ENCODE results near the gene IL17D. TPM values are rescaled to one million over a fixed set of nuclear protein-coding genes. Genes with fewer than 3 reads are reported as not detected.

The IL17D gene
- total RNA-seq, 1 donor from 2014 or later: 1.2 TPM

- intact Hi-C loops (cut with micrococcal nuclease): loop anchor here (5.0 to 10.0 kb wide), 2 partner anchors 208 to 224 kb away; no protein-coding TSS in a partner anchor
- H3K27ac ChIP-seq (replicated peaks): no peak overlapping the region
Observed at GRCh38 chr13:20718958-20719566, 15.6 kb downstream of the IL17D start.

GRCh38 chr13:20719783-20720182 lies 16.3 kb downstream of the IL17D start:
- Histone ChIP-seq H3K4me3 (no peak overlapping the region), H3K27ac (replicated peaks) (no peak overlapping the region), H3K9me3 (replicated peaks) (no peaks in the 10 kb centered on the region), H3K27me3 (ENCODE audit: low read depth) (peaks cover 23% of the 10 kb centered on the region), H3K4me1 (peaks cover 20% of the 10 kb centered on the region), H3K36me3 (no peaks in the 10 kb centered on the region)
- intact Hi-C loops (cut with micrococcal nuclease): loop anchor here (5.0 to 10.0 kb wide), 2 partner anchors 208 to 225 kb away; no protein-coding TSS in a partner anchor
- TF ChIP-seq, protein P1, sequence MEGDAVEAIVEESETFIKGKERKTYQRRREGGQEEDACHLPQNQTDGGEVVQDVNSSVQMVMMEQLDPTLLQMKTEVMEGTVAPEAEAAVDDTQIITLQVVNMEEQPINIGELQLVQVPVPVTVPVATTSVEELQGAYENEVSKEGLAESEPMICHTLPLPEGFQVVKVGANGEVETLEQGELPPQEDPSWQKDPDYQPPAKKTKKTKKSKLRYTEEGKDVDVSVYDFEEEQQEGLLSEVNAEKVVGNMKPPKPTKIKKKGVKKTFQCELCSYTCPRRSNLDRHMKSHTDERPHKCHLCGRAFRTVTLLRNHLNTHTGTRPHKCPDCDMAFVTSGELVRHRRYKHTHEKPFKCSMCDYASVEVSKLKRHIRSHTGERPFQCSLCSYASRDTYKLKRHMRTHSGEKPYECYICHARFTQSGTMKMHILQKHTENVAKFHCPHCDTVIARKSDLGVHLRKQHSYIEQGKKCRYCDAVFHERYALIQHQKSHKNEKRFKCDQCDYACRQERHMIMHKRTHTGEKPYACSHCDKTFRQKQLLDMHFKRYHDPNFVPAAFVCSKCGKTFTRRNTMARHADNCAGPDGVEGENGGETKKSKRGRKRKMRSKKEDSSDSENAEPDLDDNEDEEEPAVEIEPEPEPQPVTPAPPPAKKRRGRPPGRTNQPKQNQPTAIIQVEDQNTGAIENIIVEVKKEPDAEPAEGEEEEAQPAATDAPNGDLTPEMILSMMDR (IDR thresholded peaks at IDR 0.05; ENCODE audit: borderline replicate concordance): no peak
- DNase-seq: no peak

More at GRCh38 chr13:20718958-20719566, 15.6 kb downstream of the IL17D start:
- Histone ChIP-seq H3K27me3 (ENCODE audit: low read depth) (peaks cover 23% of the 10 kb centered on the region), H3K4me1 (peaks cover 27% of the 10 kb centered on the region), H3K4me3 (no peak overlapping the region), H3K36me3 (no peaks in the 10 kb centered on the region), H3K9me3 (replicated peaks) (no peaks in the 10 kb centered on the region)
- TF ChIP-seq, protein P1 (IDR thresholded peaks at IDR 0.05; ENCODE audit: borderline replicate concordance): no peak
- no peak for DNase-seq

GRCh38 chr13:20720499-20720898 lies 17.0 kb downstream of the IL17D start:
- Histone ChIP-seq H3K36me3 (no peaks in the 10 kb centered on the region), H3K27ac (replicated peaks) (no peak overlapping the region), H3K4me3 (no peak overlapping the region), H3K27me3 (ENCODE audit: low read depth) (peaks cover 23% of the 10 kb centered on the region), H3K4me1 (peaks cover 18% of the 10 kb centered on the region), H3K9me3 (replicated peaks) (no peaks in the 10 kb centered on the region)
- intact Hi-C loops (cut with micrococcal nuclease): no loop called here
- TF ChIP-seq, protein P1 (IDR thresholded peaks at IDR 0.05; ENCODE audit: borderline replicate concordance): no peak
- no peak for DNase-seq

DNA sequence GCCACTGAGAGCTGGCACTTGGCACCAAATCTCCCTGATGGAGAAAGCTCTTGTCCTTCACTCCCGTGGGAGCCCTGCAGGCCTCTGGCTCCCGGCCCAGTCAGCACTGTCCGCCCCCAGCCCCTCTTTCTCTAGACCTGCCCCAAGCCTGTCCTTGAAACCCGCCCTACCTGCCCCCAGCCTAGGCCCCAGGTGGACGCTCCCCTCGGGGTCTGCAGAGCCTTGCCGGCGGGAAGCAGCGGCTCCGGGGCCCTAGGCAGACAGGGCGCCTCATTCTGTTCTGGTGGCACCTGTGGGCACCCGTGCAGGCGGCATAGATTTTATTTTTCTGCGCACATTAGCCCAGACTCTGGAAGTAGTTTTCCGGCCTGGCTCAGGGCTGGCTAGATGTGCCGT lies 17.6 kb downstream of the IL17D start:
- Histone ChIP-seq H3K4me3 (peak overlapping the region; percentile 64), H3K27ac (replicated peaks) (no peak overlapping the region), H3K4me1 (peaks cover 18% of the 10 kb centered on the region), H3K9me3 (replicated peaks) (no peaks in the 10 kb centered on the region), H3K27me3 (ENCODE audit: low read depth) (peaks cover 23% of the 10 kb centered on the region), H3K36me3 (no peaks in the 10 kb centered on the region)
- intact Hi-C loops (cut with micrococcal nuclease): no loop called here
- no peak for DNase-seq
- TF ChIP-seq, protein P1 (IDR thresholded peaks at IDR 0.05; ENCODE audit: borderline replicate concordance): no peak

DNA sequence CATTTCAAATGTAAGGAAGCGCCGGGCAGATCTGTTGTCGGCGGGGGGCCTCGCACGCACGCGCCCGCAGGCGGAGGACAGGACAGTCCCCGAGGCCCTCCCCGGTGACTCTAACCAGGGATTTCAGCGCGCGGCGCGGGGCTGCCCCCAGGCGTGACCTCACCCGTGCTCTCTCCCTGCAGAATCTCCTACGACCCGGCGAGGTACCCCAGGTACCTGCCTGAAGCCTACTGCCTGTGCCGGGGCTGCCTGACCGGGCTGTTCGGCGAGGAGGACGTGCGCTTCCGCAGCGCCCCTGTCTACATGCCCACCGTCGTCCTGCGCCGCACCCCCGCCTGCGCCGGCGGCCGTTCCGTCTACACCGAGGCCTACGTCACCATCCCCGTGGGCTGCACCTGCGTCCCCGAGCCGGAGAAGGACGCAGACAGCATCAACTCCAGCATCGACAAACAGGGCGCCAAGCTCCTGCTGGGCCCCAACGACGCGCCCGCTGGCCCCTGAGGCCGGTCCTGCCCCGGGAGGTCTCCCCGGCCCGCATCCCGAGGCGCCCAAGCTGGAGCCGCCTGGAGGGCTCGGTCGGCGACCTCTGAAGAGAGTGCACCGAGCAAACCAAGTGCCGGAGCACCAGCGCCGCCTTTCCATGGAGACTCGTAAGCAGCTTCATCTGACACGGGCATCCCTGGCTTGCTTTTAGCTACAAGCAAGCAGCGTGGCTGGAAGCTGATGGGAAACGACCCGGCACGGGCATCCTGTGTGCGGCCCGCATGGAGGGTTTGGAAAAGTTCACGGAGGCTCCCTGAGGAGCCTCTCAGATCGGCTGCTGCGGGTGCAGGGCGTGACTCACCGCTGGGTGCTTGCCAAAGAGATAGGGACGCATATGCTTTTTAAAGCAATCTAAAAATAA lies 18.2 kb downstream of the IL17D start:
- H3K36me3 ChIP-seq: no peaks in the 10 kb centered on the region
- peak overlapping the region; percentile 64 for H3K4me3 ChIP-seq
- intact Hi-C loops (cut with micrococcal nuclease): no loop called here
- TF ChIP-seq, protein P1 (IDR thresholded peaks at IDR 0.05; ENCODE audit: borderline replicate concordance): no peak
- peaks cover 23% of the 10 kb centered on the region for H3K27me3 ChIP-seq (ENCODE audit: low read depth)
- H3K9me3 ChIP-seq (replicated peaks): no peaks in the 10 kb centered on the region
- peak; percentile 55 for DNase-seq
- H3K4me1 ChIP-seq: peaks cover 18% of the 10 kb centered on the region
- peak overlapping the region; percentile 30 for H3K27ac ChIP-seq (replicated peaks)

Measured in left ventricle myocardium inferior (tissue), 1 donor.